ENCODE data around the gene NECAB2.

NECAB2 gene

DNA sequence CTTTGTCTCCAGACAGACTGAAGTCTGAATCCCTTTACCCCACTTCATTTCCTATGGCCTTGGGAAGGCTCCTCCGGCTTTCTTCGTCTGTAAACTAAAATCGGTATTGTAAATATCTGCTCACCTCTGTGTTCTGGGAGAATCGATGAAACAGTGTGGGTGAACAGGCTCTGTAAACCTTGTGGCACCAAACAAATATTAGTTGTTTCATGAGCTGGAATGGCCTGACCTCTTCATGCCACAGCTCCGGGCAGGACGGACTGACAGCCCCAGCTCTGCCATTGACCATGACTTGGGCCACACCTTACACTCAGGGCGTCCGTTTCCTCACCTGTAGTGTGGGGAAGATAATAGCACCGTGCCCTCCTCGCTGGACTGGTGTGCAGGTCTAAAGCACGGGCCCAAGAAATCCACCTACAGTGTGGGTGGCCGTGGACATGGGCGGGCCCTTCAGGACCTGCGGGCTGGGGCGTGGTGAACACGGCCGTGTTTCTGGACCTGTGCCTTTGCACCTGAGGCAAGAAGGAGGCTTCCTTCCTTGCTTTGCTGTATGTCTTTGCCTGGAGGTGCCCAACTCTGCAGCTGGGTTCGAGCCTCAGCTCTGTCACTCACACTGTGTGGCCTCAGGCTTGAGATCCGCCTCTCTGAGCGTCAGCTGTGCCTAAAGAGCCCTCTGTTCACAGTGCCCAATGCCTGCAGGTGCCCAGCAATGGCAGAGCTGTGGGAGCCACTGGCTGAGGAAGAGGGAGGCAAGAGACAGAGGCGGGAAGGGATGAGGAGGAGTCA lies 21.1 kb upstream of the NECAB2 start:
- H3K27me3 ChIP-seq (ENCODE audit: control insufficient read depth, low read length) = no peaks in the 10 kb centered on the region
- H3K27ac ChIP-seq (ENCODE audit: low read depth, low read length) = no peak overlapping the region
- H3K36me3 ChIP-seq (ENCODE audit: control insufficient read depth, low read length) = no peaks in the 10 kb centered on the region
- H3K79me2 ChIP-seq (ENCODE audit: control insufficient read depth, low read length) = no peaks in the 10 kb centered on the region
- peaks cover 8% of the 10 kb centered on the region; the same call in 1 of the 2 replicates for H3K9me3 ChIP-seq (ENCODE audit: control insufficient read depth, insufficient read depth, low read length)
- H3K4me1 ChIP-seq (ENCODE audit: control insufficient read depth, low read length) = no peaks in the 10 kb centered on the region
- TF ChIP-seq EZH2phosphoT487 (IDR thresholded peaks at IDR 0.05; ENCODE audit: borderline replicate concordance, low read length) = no peak
- TF ChIP-seq, protein P1, sequence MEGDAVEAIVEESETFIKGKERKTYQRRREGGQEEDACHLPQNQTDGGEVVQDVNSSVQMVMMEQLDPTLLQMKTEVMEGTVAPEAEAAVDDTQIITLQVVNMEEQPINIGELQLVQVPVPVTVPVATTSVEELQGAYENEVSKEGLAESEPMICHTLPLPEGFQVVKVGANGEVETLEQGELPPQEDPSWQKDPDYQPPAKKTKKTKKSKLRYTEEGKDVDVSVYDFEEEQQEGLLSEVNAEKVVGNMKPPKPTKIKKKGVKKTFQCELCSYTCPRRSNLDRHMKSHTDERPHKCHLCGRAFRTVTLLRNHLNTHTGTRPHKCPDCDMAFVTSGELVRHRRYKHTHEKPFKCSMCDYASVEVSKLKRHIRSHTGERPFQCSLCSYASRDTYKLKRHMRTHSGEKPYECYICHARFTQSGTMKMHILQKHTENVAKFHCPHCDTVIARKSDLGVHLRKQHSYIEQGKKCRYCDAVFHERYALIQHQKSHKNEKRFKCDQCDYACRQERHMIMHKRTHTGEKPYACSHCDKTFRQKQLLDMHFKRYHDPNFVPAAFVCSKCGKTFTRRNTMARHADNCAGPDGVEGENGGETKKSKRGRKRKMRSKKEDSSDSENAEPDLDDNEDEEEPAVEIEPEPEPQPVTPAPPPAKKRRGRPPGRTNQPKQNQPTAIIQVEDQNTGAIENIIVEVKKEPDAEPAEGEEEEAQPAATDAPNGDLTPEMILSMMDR (IDR thresholded peaks at IDR 0.05; ENCODE audit: low read depth, low read length, poor library complexity, severe bottlenecking) = no peak
- H3K4me3 ChIP-seq (ENCODE audit: low read length) = no peak overlapping the region
- H3K4me2 ChIP-seq (ENCODE audit: low read length) = no peak overlapping the region
- no peaks in the 10 kb centered on the region for H3K9me2 ChIP-seq (replicated peaks; ENCODE audit: control insufficient read depth, low read length)
- H3F3A ChIP-seq (ENCODE audit: control insufficient read depth, insufficient read depth) = peaks cover 7% of the 10 kb centered on the region
- H4K20me1 ChIP-seq (ENCODE audit: control insufficient read depth, insufficient read depth, low read depth, low read length) = no peaks in the 10 kb centered on the region

- no peaks in the 10 kb centered on the region for H3K4me1 ChIP-seq (ENCODE audit: control insufficient read depth, low read length)
- H3F3A ChIP-seq (ENCODE audit: control insufficient read depth, insufficient read depth) = peaks cover 7% of the 10 kb centered on the region
- TF ChIP-seq, protein P1 (IDR thresholded peaks at IDR 0.05; ENCODE audit: low read depth, low read length, poor library complexity, severe bottlenecking) = no peak
- no peak for TF ChIP-seq EZH2phosphoT487 (IDR thresholded peaks at IDR 0.05; ENCODE audit: borderline replicate concordance, low read length)
- no peaks in the 10 kb centered on the region for H3K36me3 ChIP-seq (ENCODE audit: control insufficient read depth, low read length)
- no peak overlapping the region for H3K4me3 ChIP-seq (ENCODE audit: low read length)
- no peaks in the 10 kb centered on the region for H4K20me1 ChIP-seq (ENCODE audit: control insufficient read depth, insufficient read depth, low read depth, low read length)
- no peaks in the 10 kb centered on the region for H3K27me3 ChIP-seq (ENCODE audit: control insufficient read depth, low read length)
- no peaks in the 10 kb centered on the region for H3K9me2 ChIP-seq (replicated peaks; ENCODE audit: control insufficient read depth, low read length)
- H3K27ac ChIP-seq (ENCODE audit: low read depth, low read length) = no peak overlapping the region
- H3K4me2 ChIP-seq (ENCODE audit: low read length) = no peak overlapping the region
- H3K79me2 ChIP-seq (ENCODE audit: control insufficient read depth, low read length) = no peaks in the 10 kb centered on the region
- peaks cover 8% of the 10 kb centered on the region; the same call in 1 of the 2 replicates for H3K9me3 ChIP-seq (ENCODE audit: control insufficient read depth, insufficient read depth, low read length)
Observed at GRCh38 chr16:83947642-83948234, 20.3 kb upstream of the NECAB2 start.

DNA sequence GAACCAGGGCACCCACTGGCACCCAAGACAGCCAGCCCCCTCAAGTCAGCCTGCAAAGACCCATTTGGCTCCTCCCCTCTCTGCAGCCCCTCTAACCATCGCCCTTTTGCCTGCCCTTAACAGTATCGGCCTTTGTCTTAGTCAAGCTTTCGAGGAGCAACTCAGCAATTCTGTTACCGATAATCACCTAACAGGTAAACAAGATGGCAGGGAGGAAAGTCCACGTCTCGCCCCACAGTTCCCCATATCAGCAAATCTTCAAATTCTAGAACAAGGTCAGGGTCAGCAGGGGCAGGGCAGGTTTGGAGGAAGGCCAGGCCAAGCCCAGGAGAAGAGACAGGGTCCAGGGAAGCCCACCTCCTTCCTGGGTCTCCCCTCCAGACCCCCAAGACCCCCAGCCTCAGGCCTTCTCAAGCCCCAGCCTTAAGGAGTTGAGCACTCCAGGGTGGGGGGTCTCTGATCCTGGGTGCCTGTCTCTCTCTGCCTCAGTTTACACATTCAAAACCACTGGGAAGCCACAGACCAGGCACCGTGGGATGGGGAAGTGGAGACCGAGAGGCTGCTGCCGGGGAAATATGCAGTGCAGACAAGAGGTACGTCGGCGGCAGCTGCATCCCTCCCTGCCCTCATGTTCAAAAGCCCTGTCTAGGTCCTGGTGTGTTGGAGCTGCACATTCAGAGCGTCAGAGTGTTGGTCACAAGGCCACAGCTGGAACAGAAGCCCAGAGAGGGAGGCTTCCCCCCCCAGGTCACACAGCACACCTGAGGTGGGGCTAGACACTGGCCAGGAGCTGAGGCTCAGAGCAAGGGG lies 18.9 kb upstream of the NECAB2 start:
- H3K36me3 ChIP-seq (ENCODE audit: control insufficient read depth, low read length) = no peaks in the 10 kb centered on the region
- peaks cover 8% of the 10 kb centered on the region; the same call in 1 of the 2 replicates for H3K9me3 ChIP-seq (ENCODE audit: control insufficient read depth, insufficient read depth, low read length)
- no peaks in the 10 kb centered on the region for H3K27me3 ChIP-seq (ENCODE audit: control insufficient read depth, low read length)
- no peak overlapping the region for H3K4me3 ChIP-seq (ENCODE audit: low read length)
- H3F3A ChIP-seq (ENCODE audit: control insufficient read depth, insufficient read depth) = peaks cover 7% of the 10 kb centered on the region
- H3K27ac ChIP-seq (ENCODE audit: low read depth, low read length) = no peak overlapping the region
- no peaks in the 10 kb centered on the region for H3K9me2 ChIP-seq (replicated peaks; ENCODE audit: control insufficient read depth, low read length)
- H3K4me1 ChIP-seq (ENCODE audit: control insufficient read depth, low read length) = no peaks in the 10 kb centered on the region
- no peaks in the 10 kb centered on the region for H3K79me2 ChIP-seq (ENCODE audit: control insufficient read depth, low read length)
- TF ChIP-seq EZH2phosphoT487 (IDR thresholded peaks at IDR 0.05; ENCODE audit: borderline replicate concordance, low read length) = no peak
- TF ChIP-seq, protein P1 (IDR thresholded peaks at IDR 0.05; ENCODE audit: low read depth, low read length, poor library complexity, severe bottlenecking) = no peak
- no peak overlapping the region for H3K4me2 ChIP-seq (ENCODE audit: low read length)
- no peaks in the 10 kb centered on the region for H4K20me1 ChIP-seq (ENCODE audit: control insufficient read depth, insufficient read depth, low read depth, low read length)

Measured in DOHH2 (cell line).